Stimulated activated CD8-positive, alpha-beta memory T cell treated with anti-CD3 and anti-CD28 coated beads, Interleukin-15, amount 100 ng/mL, for 48 hours (primary cell): ENCODE results near the gene CERS5.

Experiments used
- DNase-seq, 2 donors: peaks; one replicate each; pipeline ENCODE4 v3.0.0-alpha.2; 2020; ENCODE audit warnings: low read depth in 2 of 2

The CERS5 gene

GRCh38 chr12:50132505-50133135 lies 34.5 kb downstream of the CERS5 start:
- no peak for DNase-seq

- DNase-seq: no peak
Observed at GRCh38 chr12:50129290-50129689, 37.9 kb downstream of the CERS5 start.

GRCh38 chr12:50127546-50127945 lies 39.6 kb downstream of the CERS5 start:
- no peak for DNase-seq

- DNase-seq: no peak
Observed at GRCh38 chr12:50123203-50123602, 44.0 kb downstream of the CERS5 start.

- DNase-seq: no peak
Observed at GRCh38 chr12:50121641-50122040, 45.5 kb downstream of the CERS5 start.

- DNase-seq: no peak
Observed at GRCh38 chr12:50120953-50121352, 46.2 kb downstream of the CERS5 start.

- DNase-seq: no peak
Observed at GRCh38 chr12:50120521-50120920, 46.6 kb downstream of the CERS5 start.

- no peak for DNase-seq
Observed at GRCh38 chr12:50119387-50119786, 47.8 kb downstream of the CERS5 start.

GRCh38 chr12:50117057-50117622 lies 50.0 kb downstream of the CERS5 start:
- no peak for DNase-seq

GRCh38 chr12:50112456-50113218 lies 54.5 kb downstream of the CERS5 start:
- DNase-seq: no peak

GRCh38 chr12:50111693-50112455 lies 55.3 kb downstream of the CERS5 start, which contains the start of gene COX14:
Gene COX14, plus strand, starts transcription at chr12:50112236. Its CDS starts 7,808 bp downstream, at chr12:50120044.
- DNase-seq: peak; percentile 97 to 98

- DNase-seq: no peak
Observed at GRCh38 chr12:50111395-50111692, 55.8 kb downstream of the CERS5 start.

GRCh38 chr12:50110762-50111351 lies 56.3 kb downstream of the CERS5 start:
- DNase-seq: no peak

- DNase-seq: no peak
Observed at GRCh38 chr12:50110127-50110761, 56.9 kb downstream of the CERS5 start.

- no peak for DNase-seq
Observed at GRCh38 chr12:50109319-50109718, 57.9 kb downstream of the CERS5 start.

- no peak for DNase-seq
Observed at GRCh38 chr12:50107416-50108268, 59.5 kb downstream of the CERS5 start.

- no peak for DNase-seq
Observed at GRCh38 chr12:50106907-50107306, 60.3 kb downstream of the CERS5 start.

- DNase-seq: no peak
Observed at GRCh38 chr12:50105913-50106450, 61.2 kb downstream of the CERS5 start.

GRCh38 chr12:50104417-50105366 lies 62.5 kb downstream of the CERS5 start:
- no peak for DNase-seq
